ENCODE results near the gene GTPBP4. TPM values are rescaled to one million over a fixed set of nuclear protein-coding genes. Genes with fewer than 3 reads are reported as not detected.
A peak's percentile ranks its signal among the peaks of the same experiment; 100 is the strongest.

GTPBP4 gene
- total RNA-seq, result 69.6 and 79.8 TPM in 2 replicates
- long read RNA-seq, full-length matches to known transcripts, result 96 of 366 reads
- long read RNA-seq, partial matches to known transcripts, result 250 of 366 reads
- long read RNA-seq, other reads (novel, unspliced or antisense), result 20 of 366 reads

- Mint-ChIP-seq H3K4me3 (peak within 1 kb of the TSS; percentile 99), H3K27ac (ENCODE audit: unreplicated experiment) (peak within 1 kb of the TSS; percentile 88), H3K9me3 (no peaks in the 10 kb centered on the region), H3K27me3 (ENCODE audit: low read depth) (no peaks in the 10 kb centered on the region), H3K4me1 (peaks cover 25% of the 10 kb centered on the region), H3K36me3 (ENCODE audit: low read depth) (peaks cover 8% of the 10 kb centered on the region)
- TF ChIP-seq, protein P1, sequence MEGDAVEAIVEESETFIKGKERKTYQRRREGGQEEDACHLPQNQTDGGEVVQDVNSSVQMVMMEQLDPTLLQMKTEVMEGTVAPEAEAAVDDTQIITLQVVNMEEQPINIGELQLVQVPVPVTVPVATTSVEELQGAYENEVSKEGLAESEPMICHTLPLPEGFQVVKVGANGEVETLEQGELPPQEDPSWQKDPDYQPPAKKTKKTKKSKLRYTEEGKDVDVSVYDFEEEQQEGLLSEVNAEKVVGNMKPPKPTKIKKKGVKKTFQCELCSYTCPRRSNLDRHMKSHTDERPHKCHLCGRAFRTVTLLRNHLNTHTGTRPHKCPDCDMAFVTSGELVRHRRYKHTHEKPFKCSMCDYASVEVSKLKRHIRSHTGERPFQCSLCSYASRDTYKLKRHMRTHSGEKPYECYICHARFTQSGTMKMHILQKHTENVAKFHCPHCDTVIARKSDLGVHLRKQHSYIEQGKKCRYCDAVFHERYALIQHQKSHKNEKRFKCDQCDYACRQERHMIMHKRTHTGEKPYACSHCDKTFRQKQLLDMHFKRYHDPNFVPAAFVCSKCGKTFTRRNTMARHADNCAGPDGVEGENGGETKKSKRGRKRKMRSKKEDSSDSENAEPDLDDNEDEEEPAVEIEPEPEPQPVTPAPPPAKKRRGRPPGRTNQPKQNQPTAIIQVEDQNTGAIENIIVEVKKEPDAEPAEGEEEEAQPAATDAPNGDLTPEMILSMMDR (conservative IDR thresholded peaks at IDR 0.05), result no peak
- peak; percentile 88 for DNase-seq (ENCODE audit: low read depth, low spot score)
Observed at GRCh38 chr10:987870-988666, at the start of gene GTPBP4. GTPBP4 (plus strand) TSS chr10:988434; CDS start chr10:988480, 46 bp downstream.

- no peak for DNase-seq (ENCODE audit: low read depth, low spot score)
- Mint-ChIP-seq H3K4me3 (no peak overlapping the region), H3K27me3 (ENCODE audit: low read depth) (no peaks in the 10 kb centered on the region), H3K36me3 (ENCODE audit: low read depth) (no peaks in the 10 kb centered on the region), H3K9me3 (no peaks in the 10 kb centered on the region), H3K27ac (ENCODE audit: unreplicated experiment) (no peak overlapping the region), H3K4me1 (peaks cover 7% of the 10 kb centered on the region)
- TF ChIP-seq, protein P1 (conservative IDR thresholded peaks at IDR 0.05), result no peak
Observed at GRCh38 chr10:938941-939678, 49.1 kb upstream of the GTPBP4 start.

DNA sequence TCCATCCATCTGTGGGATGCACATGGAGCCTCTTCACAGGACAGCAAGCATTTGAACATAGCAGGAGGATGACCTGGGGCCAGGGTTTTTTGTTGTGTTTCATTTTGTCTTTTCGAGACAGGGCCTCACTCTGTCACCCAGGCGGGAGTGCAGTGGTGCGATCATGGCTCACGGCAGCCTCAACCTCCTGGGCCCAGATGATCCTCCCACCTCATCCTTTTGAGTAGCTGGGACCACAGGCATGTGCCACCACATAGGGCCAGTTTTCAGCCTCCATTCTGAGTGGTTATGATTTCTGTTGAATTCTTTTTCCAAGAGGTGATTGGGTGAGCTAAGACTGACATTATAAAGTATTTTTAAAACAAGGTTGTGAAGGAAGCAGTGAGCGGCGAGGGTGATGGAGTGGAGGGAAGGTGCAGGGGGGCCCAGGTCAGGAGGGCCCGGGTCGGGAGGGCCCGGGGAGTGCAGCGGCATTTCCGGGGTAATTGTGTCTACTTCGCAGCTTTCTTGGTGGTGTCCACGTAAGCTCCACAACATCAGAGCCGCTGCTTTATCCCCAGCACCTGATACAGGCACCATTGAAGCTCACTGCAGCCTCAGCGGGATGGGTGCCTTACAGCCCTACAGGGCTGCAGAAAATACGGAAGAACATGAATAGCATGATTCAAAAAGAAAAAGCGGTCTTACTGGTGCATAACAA is 44.8 kb upstream of the GTPBP4 start:
- Mint-ChIP-seq H3K36me3 (ENCODE audit: low read depth) (no peaks in the 10 kb centered on the region), H3K9me3 (no peaks in the 10 kb centered on the region), H3K4me1 (no peaks in the 10 kb centered on the region), H3K4me3 (no peak overlapping the region), H3K27me3 (ENCODE audit: low read depth) (no peaks in the 10 kb centered on the region), H3K27ac (ENCODE audit: unreplicated experiment) (no peak overlapping the region)
- TF ChIP-seq, protein P1 (conservative IDR thresholded peaks at IDR 0.05), result no peak
- no peak for DNase-seq (ENCODE audit: low read depth, low spot score)

GRCh38 chr10:944034-944831 is 44.0 kb upstream of the GTPBP4 start:
- DNase-seq (ENCODE audit: low read depth, low spot score), result no peak
- Mint-ChIP-seq H3K36me3 (ENCODE audit: low read depth) (no peaks in the 10 kb centered on the region), H3K4me1 (no peaks in the 10 kb centered on the region), H3K27ac (ENCODE audit: unreplicated experiment) (no peak overlapping the region), H3K9me3 (no peaks in the 10 kb centered on the region), H3K27me3 (ENCODE audit: low read depth) (no peaks in the 10 kb centered on the region), H3K4me3 (no peak overlapping the region)
- TF ChIP-seq, protein P1 (conservative IDR thresholded peaks at IDR 0.05), result no peak

DNA sequence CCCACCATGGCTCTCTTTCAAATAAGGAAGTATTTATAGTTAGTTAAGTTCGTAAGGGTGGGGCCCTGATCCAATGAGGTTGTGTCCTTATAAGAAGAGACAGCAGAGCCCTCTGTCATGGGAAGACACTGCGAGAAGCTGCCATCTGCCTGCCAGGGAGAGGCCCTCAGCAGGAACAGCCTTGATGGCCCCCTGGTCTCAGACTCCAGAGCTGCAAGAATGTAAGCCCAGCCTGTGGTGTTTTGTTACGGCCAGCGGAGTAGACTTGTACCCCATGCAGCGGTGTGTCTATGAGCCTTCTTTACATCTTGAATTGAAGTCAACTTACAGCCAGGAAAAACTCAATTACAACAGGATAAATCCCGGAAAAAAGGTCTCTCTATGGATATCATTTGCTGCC is 42.5 kb upstream of the GTPBP4 start:
- Mint-ChIP-seq H3K27ac (ENCODE audit: unreplicated experiment) (no peak overlapping the region), H3K4me1 (no peaks in the 10 kb centered on the region)
- DNase-seq (ENCODE audit: low read depth, low spot score), result no peak

More for the DNA sequence above, 42.5 kb upstream of the GTPBP4 start:
- Mint-ChIP-seq H3K4me3 (no peak overlapping the region), H3K9me3 (no peaks in the 10 kb centered on the region), H3K27me3 (ENCODE audit: low read depth) (no peaks in the 10 kb centered on the region), H3K36me3 (ENCODE audit: low read depth) (no peaks in the 10 kb centered on the region)
- TF ChIP-seq, protein P1 (conservative IDR thresholded peaks at IDR 0.05), result no peak

Data from neural crest cell (in vitro differentiated cells).